NAMALWA (cell line): ENCODE measurements around the gene STOM.
"Not testable (repeated sequence)": the region's sequence is repeated elsewhere in the genome, so short reads cannot be mapped to it uniquely, and the experiment has no call there.

ENCODE experiments used
- DNase-seq: peaks from one replicate; pipeline ENCODE4 v3.0.0-alpha.2; 2015; ENCODE audit warnings: low spot score

The STOM gene

GRCh38 chr9:121300283-121301119 is 69.5 kb downstream of the STOM start:
- DNase-seq: no peak

GRCh38 chr9:121299467-121300282 is 70.4 kb downstream of the STOM start:
- no peak for DNase-seq

GRCh38 chr9:121298689-121299466 is 71.2 kb downstream of the STOM start:
- no peak for DNase-seq

- no peak for DNase-seq
These were observed 72.0 kb downstream of the STOM start for GRCh38 chr9:121298016-121298538.

GRCh38 chr9:121297389-121297788 is 72.7 kb downstream of the STOM start:
- DNase-seq: no peak

DNA sequence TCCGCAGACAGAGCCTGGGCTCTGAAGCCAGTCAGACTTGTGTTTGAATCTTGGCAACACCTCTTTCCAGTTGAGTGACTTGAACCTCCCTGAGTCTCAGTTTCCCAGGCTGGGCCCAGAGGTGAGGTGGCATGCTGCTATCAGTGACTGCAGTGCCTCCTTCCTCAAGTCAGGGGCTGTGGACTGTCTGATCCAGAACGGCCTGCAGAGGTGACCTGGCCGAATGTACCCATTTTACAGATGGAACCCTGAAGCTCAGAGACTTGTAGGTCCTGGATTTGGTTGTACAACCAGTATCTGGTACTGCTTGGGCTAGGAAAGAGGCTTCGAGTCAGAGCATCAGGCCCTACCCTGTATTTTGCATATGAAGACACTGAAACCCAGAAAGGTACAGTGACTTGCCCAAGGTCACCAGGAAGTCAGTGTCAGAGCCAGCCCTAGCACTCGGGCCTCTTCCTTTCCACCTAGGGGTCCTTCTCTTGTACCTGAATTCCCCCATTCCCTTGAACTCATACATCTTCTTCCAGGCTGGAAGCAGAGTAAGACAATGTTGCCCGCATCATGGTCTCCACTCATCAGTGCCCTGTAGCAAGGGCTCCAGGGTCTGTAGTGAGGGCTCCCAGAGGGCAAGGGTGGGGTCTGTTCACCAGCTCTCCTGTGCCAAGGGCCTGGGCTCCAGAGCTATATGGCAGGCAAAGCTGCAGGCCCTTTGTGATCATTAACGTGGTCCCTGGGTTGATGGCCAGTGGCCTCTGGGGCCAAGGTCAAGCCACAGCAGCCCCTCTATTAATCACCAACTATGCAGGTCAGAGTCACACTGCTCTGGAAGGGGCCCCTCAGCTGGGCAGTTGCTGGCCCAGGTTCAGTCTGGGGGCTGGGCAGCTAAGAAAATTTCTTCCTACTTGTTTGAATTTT is 73.6 kb downstream of the STOM start:
- DNase-seq: no peak

DNA sequence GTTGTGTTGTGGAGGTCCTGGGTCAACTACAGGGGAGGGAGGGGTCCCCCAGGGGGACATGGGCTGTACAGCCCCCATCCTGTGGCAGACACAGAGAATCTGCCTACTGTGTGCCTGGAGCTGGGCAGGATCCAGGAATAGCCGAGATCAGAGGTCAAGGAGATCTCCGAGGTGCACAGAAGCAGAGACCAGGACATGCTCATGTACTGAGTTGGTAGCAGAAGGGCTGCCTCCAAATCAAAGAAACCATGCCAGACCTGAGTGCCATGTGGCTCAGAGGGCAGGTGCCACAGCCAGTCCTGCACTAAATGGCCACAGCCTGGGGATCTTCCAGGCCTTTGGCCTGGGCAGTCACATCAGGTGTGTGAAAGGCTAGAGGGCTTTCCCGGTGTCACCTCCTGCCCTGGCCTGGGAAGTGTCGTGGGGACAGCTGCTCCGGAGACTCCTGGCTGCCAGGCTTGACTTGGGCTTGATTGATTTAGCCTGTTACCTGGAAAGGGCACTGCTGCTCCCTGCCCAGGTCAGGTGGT is 74.3 kb downstream of the STOM start:
- DNase-seq: no peak

- no peak for DNase-seq
These were observed 75.0 kb downstream of the STOM start for GRCh38 chr9:121294866-121295661.

DNA sequence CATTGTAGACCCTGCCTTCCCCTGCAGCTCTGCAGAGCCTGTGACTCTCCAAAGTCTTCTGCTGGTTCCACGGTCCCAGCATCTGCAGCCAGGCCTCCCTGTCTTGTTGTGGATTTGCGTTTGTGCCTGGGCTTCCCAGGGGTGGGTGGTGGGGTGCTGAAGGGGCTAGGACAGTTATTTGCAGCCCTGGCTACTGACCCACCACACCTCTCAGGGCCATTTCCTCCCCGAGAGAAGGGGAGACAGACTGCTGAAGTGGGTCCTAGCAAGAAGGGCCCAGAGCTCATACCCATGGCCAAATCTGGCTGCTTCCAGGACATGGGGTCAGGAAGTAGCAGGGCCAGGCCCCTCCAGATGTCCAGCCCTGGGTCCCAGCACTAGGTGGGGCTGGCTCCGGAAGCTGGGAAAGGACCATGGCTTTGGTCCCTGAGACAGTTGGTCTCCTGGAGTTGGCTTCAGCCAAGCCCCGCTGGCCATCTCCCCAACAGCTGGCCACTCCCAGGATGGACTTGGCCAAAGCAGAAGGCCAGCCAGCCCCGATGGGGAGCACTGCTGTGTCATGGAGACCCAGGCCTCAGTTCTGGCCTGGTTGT is 75.8 kb downstream of the STOM start:
- DNase-seq: no peak

- DNase-seq: no peak
These were observed 77.2 kb downstream of the STOM start for GRCh38 chr9:121292801-121293241.

DNA sequence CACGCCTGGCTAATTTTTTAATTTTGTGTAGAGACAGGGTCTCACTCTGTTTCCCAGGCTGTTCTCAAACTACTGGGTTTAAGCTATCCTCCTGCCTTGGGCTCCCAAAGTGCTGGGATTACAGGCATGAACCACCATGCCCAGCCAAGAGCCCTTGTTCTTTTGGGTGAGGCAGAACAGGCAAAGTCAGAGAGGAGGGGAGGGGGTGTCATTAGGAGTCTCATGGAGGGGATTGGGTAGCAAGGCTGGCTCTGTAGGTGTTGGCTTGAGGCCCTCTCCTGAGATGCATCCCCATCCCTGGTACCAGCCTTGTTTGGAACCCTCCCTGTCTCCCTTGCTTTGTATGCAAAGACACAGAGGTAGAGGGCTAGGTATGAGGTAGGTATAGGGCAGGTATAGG is 78.0 kb downstream of the STOM start:
- no peak for DNase-seq

DNA sequence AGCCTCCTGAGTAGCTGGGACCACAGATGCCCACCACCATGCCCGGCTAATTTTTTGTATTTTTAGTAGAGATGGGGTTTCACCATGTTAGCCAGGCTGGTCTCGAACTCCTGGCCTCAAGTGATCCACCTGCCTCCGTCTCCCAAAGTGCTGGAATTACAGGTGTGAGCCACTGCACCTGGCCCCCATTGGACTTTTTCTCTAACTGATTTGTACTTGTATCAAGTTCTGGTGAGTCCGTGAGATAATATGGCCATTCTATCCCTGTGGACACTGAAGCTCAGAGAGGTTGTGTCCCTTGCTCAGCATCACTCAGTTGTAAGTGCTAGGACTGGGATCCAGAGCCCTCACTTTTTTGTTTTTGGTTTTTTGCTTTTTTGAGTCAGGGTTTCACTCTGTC is 78.5 kb downstream of the STOM start:
- DNase-seq: not testable (repeated sequence)

DNA sequence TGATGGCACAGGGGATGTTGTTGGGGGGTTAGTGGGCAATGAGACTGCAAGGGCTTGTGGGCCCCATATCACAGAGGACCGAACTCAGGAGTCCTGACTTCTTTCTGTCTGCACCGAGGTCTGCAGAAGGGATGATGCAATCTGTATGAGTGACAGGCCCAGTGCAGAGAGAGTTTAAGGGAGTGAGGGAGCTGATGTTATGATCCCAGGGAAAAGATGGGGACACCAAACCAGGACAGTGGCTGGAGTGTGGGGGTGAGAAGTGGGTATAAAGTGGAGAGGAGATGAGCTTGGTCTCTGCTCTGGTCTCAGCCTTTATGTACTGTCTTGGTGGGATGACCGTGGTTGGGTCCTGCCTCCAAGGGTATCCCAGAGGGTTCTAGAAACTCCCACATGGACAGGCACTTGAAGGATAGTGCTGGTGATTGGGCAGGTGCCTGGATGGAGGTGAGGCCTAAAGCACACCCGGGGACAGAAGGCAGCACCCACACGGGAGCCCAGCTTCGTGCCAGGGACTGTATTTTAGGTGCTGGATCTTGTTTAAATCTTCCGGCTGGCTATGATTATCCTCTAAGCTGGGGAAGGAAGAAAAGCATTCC is 80.2 kb downstream of the STOM start:
- no peak for DNase-seq

GRCh38 chr9:121289026-121289771 is 80.9 kb downstream of the STOM start:
- DNase-seq: peak; percentile 31
